AG04449 (cell line): Measurements from ENCODE around the gene ASTN2.

Experiments used
- CTCF ChIA-PET: fragments of 350-600 bp; formaldehyde crosslinking; extraction: SDS; loops from one replicate; lab custom pipeline; 2021; ENCODE audit warnings: antibody characterized with exemption; lab: Yijun Ruan, JAX
- POLR2A ChIA-PET: fragments of 400-600, 350-600 bp; formaldehyde crosslinking; extraction: SDS; loops from one replicate; lab custom pipeline; 2020; ENCODE audit warnings: antibody characterized with exemption, inconsistent platforms; lab: Yijun Ruan, JAX
- DNase-seq: peaks from one replicate; pipeline ENCODE4 v3.0.0-alpha.2; 2010; ENCODE audit warnings: low read depth, low spot score
- H3K4me3 ChIP-seq: 2 replicates; pipeline ENCODE4 v1.5.1; 2011; ENCODE audit warnings: low read depth, mild to moderate bottlenecking, control low read depth, low read length
- TF ChIP-seq, protein P1 (sequence below): IDR thresholded peaks from one replicate; pipeline ENCODE4 v1.5.1; 2011; ENCODE audit warnings: mild to moderate bottlenecking, moderate library complexity, low read length, control low read depth, inconsistent platforms; ENCODE audit not compliant: insufficient read depth; ENCODE audit errors: missing control alignments

The ASTN2 gene

GRCh38 chr9:116425244-116425643, 989.6 kb downstream of the ASTN2 start:
- DNase-seq: no peak
- TF ChIP-seq, protein P1, sequence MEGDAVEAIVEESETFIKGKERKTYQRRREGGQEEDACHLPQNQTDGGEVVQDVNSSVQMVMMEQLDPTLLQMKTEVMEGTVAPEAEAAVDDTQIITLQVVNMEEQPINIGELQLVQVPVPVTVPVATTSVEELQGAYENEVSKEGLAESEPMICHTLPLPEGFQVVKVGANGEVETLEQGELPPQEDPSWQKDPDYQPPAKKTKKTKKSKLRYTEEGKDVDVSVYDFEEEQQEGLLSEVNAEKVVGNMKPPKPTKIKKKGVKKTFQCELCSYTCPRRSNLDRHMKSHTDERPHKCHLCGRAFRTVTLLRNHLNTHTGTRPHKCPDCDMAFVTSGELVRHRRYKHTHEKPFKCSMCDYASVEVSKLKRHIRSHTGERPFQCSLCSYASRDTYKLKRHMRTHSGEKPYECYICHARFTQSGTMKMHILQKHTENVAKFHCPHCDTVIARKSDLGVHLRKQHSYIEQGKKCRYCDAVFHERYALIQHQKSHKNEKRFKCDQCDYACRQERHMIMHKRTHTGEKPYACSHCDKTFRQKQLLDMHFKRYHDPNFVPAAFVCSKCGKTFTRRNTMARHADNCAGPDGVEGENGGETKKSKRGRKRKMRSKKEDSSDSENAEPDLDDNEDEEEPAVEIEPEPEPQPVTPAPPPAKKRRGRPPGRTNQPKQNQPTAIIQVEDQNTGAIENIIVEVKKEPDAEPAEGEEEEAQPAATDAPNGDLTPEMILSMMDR: no peak
- POLR2A ChIA-PET: no interaction called here
- no peak overlapping the region for H3K4me3 ChIP-seq
- CTCF ChIA-PET: no interaction called here

GRCh38 chr9:116423149-116423548, 991.7 kb downstream of the ASTN2 start:
- TF ChIP-seq, protein P1: no peak
- DNase-seq: no peak
- H3K4me3 ChIP-seq: no peak overlapping the region
- ChIA-PET CTCF (interaction anchor here (1.0 kb wide), 1 partner anchor 12 kb away, joined by 3 read pairs; no protein-coding TSS in a partner anchor), POLR2A (no interaction called here)

DNA sequence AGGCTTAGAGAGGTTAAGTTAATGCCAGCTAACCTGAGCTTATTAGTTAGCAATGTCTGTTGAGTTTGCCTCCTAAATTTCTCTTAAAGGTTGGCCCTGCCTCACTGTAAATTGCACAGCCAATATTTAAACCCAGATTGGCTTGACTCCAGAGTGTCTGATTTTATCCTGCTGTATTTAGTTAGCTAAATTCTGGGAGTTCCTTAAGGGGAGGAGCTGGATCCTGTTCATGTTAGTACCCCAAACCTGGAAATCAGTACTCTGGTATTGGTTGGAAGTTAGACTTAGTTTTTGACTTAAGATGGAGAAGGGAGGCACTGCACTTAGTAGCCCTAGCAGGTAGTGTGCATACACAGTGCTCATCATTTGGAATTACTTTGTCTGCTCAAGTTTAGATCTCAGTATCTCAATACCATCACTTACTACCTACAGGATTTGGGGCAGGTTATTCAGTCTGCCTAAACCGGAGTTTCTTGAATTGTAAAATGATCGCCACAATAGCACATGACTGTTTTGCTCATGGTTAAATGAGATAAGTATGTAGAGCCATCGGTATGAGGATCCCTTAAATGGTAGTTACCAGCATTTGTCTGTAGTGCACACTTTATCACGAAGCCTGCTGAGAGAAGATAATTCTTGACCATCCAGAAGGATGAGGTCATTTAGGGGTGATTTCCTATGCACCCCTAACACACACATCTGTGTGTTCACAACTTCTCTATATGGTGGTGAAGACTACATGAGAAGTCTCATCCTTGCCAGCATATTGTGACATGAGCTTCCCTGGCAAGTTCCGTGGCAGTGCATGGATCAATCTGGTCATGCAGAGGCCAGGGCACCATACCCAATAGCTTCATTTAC, 992.5 kb downstream of the ASTN2 start:
- no peak for DNase-seq
- CTCF ChIA-PET: interaction anchor here (1.0 to 1.3 kb wide), 2 partner anchors 11 to 13 kb away, joined by 3 read pairs; no protein-coding TSS in a partner anchor
- POLR2A ChIA-PET: no interaction called here

DNA sequence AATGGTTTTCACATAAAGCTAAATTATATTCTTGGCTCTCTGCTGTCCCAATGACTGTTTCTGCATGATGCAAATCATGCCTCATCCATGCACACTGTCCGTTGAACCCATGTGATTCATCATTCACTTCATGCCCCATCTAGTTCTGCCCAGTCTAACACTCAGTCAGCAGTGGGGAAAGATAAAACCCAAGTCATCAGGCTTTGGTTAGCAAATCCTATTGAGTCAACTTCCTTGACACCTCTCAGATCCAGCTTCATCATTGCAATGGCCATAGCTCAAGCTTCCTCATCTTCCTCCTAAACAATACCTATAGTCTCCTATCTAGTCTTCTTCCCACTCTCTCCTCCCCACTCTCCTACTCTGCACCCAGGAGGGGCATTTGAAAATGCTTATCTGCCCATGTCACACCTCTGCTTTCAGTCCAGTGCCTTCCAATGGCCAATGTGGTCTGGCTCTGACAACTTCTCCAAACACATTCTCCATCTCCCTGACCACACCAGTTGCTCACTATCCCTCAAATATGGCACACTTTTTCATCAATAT, 993.8 kb downstream of the ASTN2 start:
- TF ChIP-seq, protein P1: no peak
- H3K4me3 ChIP-seq: no peak overlapping the region
- no peak for DNase-seq
- POLR2A ChIA-PET: no interaction called here
- CTCF ChIA-PET: interaction anchor here (1.3 kb wide), 1 partner anchor 11 kb away, joined by 3 read pairs; no protein-coding TSS in a partner anchor

More for the DNA sequence above, 992.5 kb downstream of the ASTN2 start:
- no peak overlapping the region for H3K4me3 ChIP-seq
- TF ChIP-seq, protein P1: no peak

- ChIA-PET POLR2A (no interaction called here), CTCF (no interaction called here)
- no peak overlapping the region for H3K4me3 ChIP-seq
- no peak for DNase-seq
- TF ChIP-seq, protein P1: no peak
Observed at GRCh38 chr9:116419181-116419580, 995.7 kb downstream of the ASTN2 start.

DNA sequence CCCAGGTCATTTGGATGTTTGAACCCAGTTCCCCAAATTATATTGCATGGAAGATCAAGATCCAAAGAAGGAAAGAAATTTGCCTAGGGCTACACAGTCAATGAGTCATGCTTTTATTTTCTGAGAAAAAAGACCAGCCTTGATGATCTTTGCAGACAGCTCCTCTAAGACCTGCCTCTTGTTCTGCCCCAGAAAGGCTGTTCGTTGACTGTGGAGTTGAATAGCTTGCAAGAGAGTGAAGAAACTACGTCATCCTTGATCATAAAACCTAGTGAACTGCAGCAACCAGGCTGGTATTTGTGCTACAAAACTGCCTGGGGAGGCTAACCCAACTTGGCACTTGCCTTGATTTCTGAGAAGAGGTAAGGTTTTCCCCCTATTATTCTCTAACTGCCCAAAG, 997.4 kb downstream of the ASTN2 start:
- no peak for DNase-seq
- TF ChIP-seq, protein P1: no peak
- ChIA-PET CTCF (interaction anchor here (1.1 kb wide), 1 partner anchor 19 kb away, joined by 4 read pairs; no protein-coding TSS in a partner anchor), POLR2A (no interaction called here)
- H3K4me3 ChIP-seq: no peak overlapping the region
